ENCODE results near the gene ZFP90.

The ZFP90 gene

DNA sequence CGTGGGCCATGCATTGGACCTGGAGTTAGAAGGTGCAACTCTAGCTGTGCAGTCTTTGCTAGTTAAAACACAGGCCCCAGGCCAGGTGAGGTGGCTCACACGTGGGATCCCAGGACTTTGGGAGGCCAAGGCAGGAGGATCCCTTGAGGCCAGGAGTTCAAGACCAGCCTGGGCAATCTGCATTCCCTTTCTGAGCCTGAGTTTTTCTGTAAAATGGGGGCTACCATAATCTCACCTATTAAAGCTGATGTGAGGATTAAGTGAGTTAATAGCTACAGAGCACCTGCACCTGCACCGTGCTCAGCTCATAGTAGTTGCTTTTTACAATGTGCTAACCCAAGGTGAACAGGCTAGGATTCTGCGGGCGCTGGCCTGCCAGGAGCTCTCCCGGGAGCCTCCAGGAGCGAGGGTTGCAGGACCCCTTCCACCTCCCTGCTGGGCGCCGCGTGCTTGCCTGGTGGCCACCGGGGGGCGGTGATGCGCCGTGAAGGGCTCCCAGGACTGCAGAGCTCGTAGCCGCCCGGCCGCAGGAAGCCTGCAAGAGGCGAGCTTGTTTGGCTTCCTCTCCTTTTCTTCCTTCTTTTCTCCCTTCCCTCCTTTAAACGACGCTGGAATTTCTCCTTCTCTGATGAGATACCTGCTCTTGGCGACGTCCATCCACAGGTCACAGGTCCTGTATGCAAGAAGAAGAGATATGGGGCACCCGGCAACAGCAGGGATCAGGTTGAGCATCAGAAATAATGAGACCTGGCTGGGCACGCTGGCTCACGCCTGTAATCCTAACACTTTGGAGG, 51.3 kb downstream of the ZFP90 start:
- DNase-seq (ENCODE audit: low read depth, low spot score), result no peak
- Histone ChIP-seq H3K27ac (no peak overlapping the region), H3K4me3 (no peak overlapping the region), H3K9me3 (ENCODE audit: low read depth, low read length) (no peaks in the 10 kb centered on the region), H3K9ac (ENCODE audit: insufficient read length) (no peak overlapping the region), H3K36me3 (ENCODE audit: insufficient read depth, low read length) (no peaks in the 10 kb centered on the region)
- TF ChIP-seq FOXP2 (optimal IDR thresholded peaks at IDR 0.05; ENCODE audit: control extremely low read depth, extremely low read length, insufficient read depth), result no peak
- TF ChIP-seq EZH2 (IDR thresholded peaks at IDR 0.05), result no peak
- no peak for TF ChIP-seq POLR2AphosphoS5 (IDR thresholded peaks at IDR 0.05; ENCODE audit: borderline replicate concordance, low read depth, low read length)

DNA sequence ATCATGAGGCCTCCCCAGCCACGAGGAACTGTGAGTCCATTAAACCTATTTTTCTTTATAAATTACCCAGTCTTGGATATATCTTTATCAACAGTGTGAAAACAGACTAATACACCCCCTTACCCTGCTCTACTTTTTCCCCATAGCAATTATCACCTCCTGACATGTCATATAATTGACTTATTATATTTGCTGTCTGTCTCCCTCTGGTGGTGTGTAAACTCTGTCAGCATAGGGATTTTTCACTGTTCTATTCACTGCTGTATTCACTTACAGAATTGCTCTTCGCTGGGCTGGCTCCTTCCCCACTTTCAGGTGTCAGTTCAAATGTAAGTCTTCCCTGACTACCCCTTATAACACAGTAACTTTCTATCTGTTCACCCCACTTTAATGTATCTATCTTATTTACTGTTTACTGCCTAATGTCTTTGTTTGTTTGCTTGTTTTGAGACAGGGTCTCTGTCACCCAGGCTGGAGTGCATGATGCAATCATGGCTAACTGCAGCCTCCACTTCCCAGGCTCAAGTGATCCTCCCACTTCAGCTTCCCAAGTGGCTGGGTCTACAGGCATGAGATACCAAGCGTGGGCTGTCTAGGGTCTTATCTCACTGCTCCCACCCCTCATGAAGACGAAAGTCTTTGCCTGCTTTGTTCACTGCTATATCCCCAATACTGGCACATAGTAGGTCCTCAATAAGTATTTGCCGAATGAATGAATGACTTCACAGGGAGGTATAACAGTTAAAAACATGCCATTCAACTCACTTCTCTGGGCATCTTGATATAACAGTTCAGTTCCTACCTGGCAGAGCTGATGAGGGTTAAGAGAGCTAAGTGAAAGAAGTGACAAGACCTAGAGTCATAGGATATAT, 53.6 kb downstream of the ZFP90 start:
- H3K9ac ChIP-seq (ENCODE audit: insufficient read length), result no peak overlapping the region
- no peak overlapping the region for H3K4me3 ChIP-seq
- H3K36me3 ChIP-seq (ENCODE audit: insufficient read depth, low read length), result no peaks in the 10 kb centered on the region
- no peaks in the 10 kb centered on the region for H3K9me3 ChIP-seq (ENCODE audit: low read depth, low read length)
- no peak overlapping the region for H3K27ac ChIP-seq
- no peak for TF ChIP-seq EZH2 (IDR thresholded peaks at IDR 0.05)
- no peak for TF ChIP-seq FOXP2 (optimal IDR thresholded peaks at IDR 0.05; ENCODE audit: control extremely low read depth, extremely low read length, insufficient read depth)
- no peak for TF ChIP-seq POLR2AphosphoS5 (IDR thresholded peaks at IDR 0.05; ENCODE audit: borderline replicate concordance, low read depth, low read length)
- no peak for DNase-seq (ENCODE audit: low read depth, low spot score)

DNA sequence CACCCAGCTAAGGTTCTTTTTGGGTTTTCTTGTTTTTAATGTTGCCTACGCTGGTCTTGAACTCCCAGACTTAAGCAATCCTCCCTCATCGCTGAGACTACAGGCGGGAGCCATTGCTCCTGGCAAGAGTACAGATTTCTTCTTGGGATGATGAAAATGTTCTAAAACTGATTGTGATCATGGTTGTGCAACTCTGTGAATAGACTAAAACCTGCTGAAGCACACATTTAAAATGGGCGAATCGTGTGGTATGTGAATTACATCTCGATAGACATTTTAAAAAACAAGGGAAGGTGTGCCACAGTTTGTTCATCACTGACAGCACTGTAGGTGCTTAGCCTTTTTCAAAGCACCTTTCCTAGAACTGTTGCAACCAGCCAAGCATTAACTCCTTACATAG, 57.2 kb downstream of the ZFP90 start:
- TF ChIP-seq FOXP2 (optimal IDR thresholded peaks at IDR 0.05; ENCODE audit: control extremely low read depth, extremely low read length, insufficient read depth) (no peak), EZH2 (IDR thresholded peaks at IDR 0.05) (no peak), POLR2AphosphoS5 (IDR thresholded peaks at IDR 0.05; ENCODE audit: borderline replicate concordance, low read depth, low read length) (no peak)
- Histone ChIP-seq H3K27ac (no peak overlapping the region), H3K9me3 (ENCODE audit: low read depth, low read length) (no peaks in the 10 kb centered on the region), H3K36me3 (ENCODE audit: insufficient read depth, low read length) (no peaks in the 10 kb centered on the region), H3K4me3 (no peak overlapping the region), H3K9ac (ENCODE audit: insufficient read length) (no peak overlapping the region)
- DNase-seq (ENCODE audit: low read depth, low spot score), result no peak

- H3K9ac ChIP-seq (ENCODE audit: insufficient read length), result no peak overlapping the region
- H3K27ac ChIP-seq, result no peak overlapping the region
- TF ChIP-seq EZH2 (IDR thresholded peaks at IDR 0.05), result no peak
- no peak for TF ChIP-seq FOXP2 (optimal IDR thresholded peaks at IDR 0.05; ENCODE audit: control extremely low read depth, extremely low read length, insufficient read depth)
- TF ChIP-seq POLR2AphosphoS5 (IDR thresholded peaks at IDR 0.05; ENCODE audit: borderline replicate concordance, low read depth, low read length), result no peak
- H3K4me3 ChIP-seq, result no peak overlapping the region
- H3K36me3 ChIP-seq (ENCODE audit: insufficient read depth, low read length), result no peaks in the 10 kb centered on the region
- no peaks in the 10 kb centered on the region for H3K9me3 ChIP-seq (ENCODE audit: low read depth, low read length)
- no peak for DNase-seq (ENCODE audit: low read depth, low spot score)
Measured at GRCh38 chr16:68599586-68599985, 60.5 kb downstream of the ZFP90 start.

GRCh38 chr16:68605746-68606145, 66.7 kb downstream of the ZFP90 start:
- TF ChIP-seq POLR2AphosphoS5 (IDR thresholded peaks at IDR 0.05; ENCODE audit: borderline replicate concordance, low read depth, low read length) (no peak), FOXP2 (optimal IDR thresholded peaks at IDR 0.05; ENCODE audit: control extremely low read depth, extremely low read length, insufficient read depth) (no peak), EZH2 (IDR thresholded peaks at IDR 0.05) (no peak)

GRCh38 chr16:68607443-68607842, 68.4 kb downstream of the ZFP90 start:
- DNase-seq (ENCODE audit: low read depth, low spot score), result no peak
- no peak overlapping the region for H3K9ac ChIP-seq (ENCODE audit: insufficient read length)
- H3K9me3 ChIP-seq (ENCODE audit: low read depth, low read length), result no peaks in the 10 kb centered on the region
- H3K4me3 ChIP-seq, result no peak overlapping the region
- no peak for TF ChIP-seq EZH2 (IDR thresholded peaks at IDR 0.05)
- no peak for TF ChIP-seq POLR2AphosphoS5 (IDR thresholded peaks at IDR 0.05; ENCODE audit: borderline replicate concordance, low read depth, low read length)
- no peak for TF ChIP-seq FOXP2 (optimal IDR thresholded peaks at IDR 0.05; ENCODE audit: control extremely low read depth, extremely low read length, insufficient read depth)
- H3K36me3 ChIP-seq (ENCODE audit: insufficient read depth, low read length), result no peaks in the 10 kb centered on the region
- H3K27ac ChIP-seq, result no peak overlapping the region

More at GRCh38 chr16:68605746-68606145, 66.7 kb downstream of the ZFP90 start:
- no peak overlapping the region for H3K9ac ChIP-seq (ENCODE audit: insufficient read length)
- H3K27ac ChIP-seq, result no peak overlapping the region
- H3K36me3 ChIP-seq (ENCODE audit: insufficient read depth, low read length), result no peaks in the 10 kb centered on the region
- DNase-seq (ENCODE audit: low read depth, low spot score), result no peak
- H3K4me3 ChIP-seq, result no peak overlapping the region
- no peaks in the 10 kb centered on the region for H3K9me3 ChIP-seq (ENCODE audit: low read depth, low read length)

- Histone ChIP-seq H3K4me3 (no peak overlapping the region), H3K9me3 (ENCODE audit: low read depth, low read length) (no peaks in the 10 kb centered on the region), H3K27ac (no peak overlapping the region), H3K36me3 (ENCODE audit: insufficient read depth, low read length) (no peaks in the 10 kb centered on the region), H3K9ac (ENCODE audit: insufficient read length) (no peak overlapping the region)
- DNase-seq (ENCODE audit: low read depth, low spot score), result no peak
- no peak for TF ChIP-seq EZH2 (IDR thresholded peaks at IDR 0.05)
- no peak for TF ChIP-seq FOXP2 (optimal IDR thresholded peaks at IDR 0.05; ENCODE audit: control extremely low read depth, extremely low read length, insufficient read depth)
- no peak for TF ChIP-seq POLR2AphosphoS5 (IDR thresholded peaks at IDR 0.05; ENCODE audit: borderline replicate concordance, low read depth, low read length)
Measured at GRCh38 chr16:68608330-68608729, 69.2 kb downstream of the ZFP90 start.

GRCh38 chr16:68612996-68613395, 73.9 kb downstream of the ZFP90 start:
- Histone ChIP-seq H3K4me3 (no peak overlapping the region), H3K27ac (no peak overlapping the region), H3K9ac (ENCODE audit: insufficient read length) (no peak overlapping the region), H3K36me3 (ENCODE audit: insufficient read depth, low read length) (no peaks in the 10 kb centered on the region), H3K9me3 (ENCODE audit: low read depth, low read length) (no peaks in the 10 kb centered on the region)
- no peak for DNase-seq (ENCODE audit: low read depth, low spot score)
- TF ChIP-seq EZH2 (IDR thresholded peaks at IDR 0.05), result no peak
- no peak for TF ChIP-seq POLR2AphosphoS5 (IDR thresholded peaks at IDR 0.05; ENCODE audit: borderline replicate concordance, low read depth, low read length)
- TF ChIP-seq FOXP2 (optimal IDR thresholded peaks at IDR 0.05; ENCODE audit: control extremely low read depth, extremely low read length, insufficient read depth), result no peak
